A549 (cell line): ENCODE data around the gene SLAMF8. TPM values are rescaled to one million over a fixed set of nuclear protein-coding genes. Genes with fewer than 3 reads are reported as not detected.

Experiments used
- ATAC-seq, 2 experiments: fragments of 200-7000 bp in 1 of 2; fragments of >200 bp in 1 of 2; cut with Nextera tagmentation in 1 of 2; cut with Tn5 transposase in 1 of 2; 3 replicates each; pipeline versions ENCODE4 v1.8.0 to v1.9.1; 2018 to 2020; ENCODE audit warnings: mild to moderate bottlenecking in 1 of 2, moderate library complexity in 1 of 2
- CTCF ChIA-PET: fragments of 300-600 bp; sonication (Branson Sonifier 250); formaldehyde crosslinking; extraction: SDS; loops from one replicate; lab custom pipeline; 2021; ENCODE audit warnings: antibody characterized with exemption, inconsistent platforms; lab: Yijun Ruan, JAX
- POLR2A ChIA-PET: fragments of 350-600 bp; formaldehyde crosslinking; extraction: SDS; loops from one replicate; lab custom pipeline; 2021; ENCODE audit warnings: antibody characterized with exemption, inconsistent platforms; lab: Yijun Ruan, JAX
- DNase-seq, 2 experiments: peaks; one replicate each; pipeline versions ENCODE4 v3.0.0 to v3.0.0-alpha.2; 2011 to 2016; ENCODE audit warnings: low read depth in 1 of 2, low spot score in 1 of 2
- FAIRE-seq: peaks from 2 replicates; lab custom pipeline; 2011; peaks lifted over from hg19 to GRCh38; lab: Jason Lieb, UNC
- H3K27ac ChIP-seq, 2 experiments: fragments of >200 bp; sonication (Bioruptor Twin); formaldehyde crosslinking; 3 replicates each; pipeline ENCODE4 v1.5.1; 2016 to 2017
- H3K4me1 ChIP-seq: fragments of >200 bp; sonication (Bioruptor Twin); formaldehyde crosslinking; 3 replicates; pipeline ENCODE4 v1.6.1; 2016
- H3K4me2 ChIP-seq: fragments of >200 bp; sonication (Bioruptor Twin); formaldehyde crosslinking; 3 replicates; pipeline ENCODE4 v1.6.1; 2016
- H3K4me3 ChIP-seq: fragments of >200 bp; sonication (Bioruptor Twin); formaldehyde crosslinking; 3 replicates; pipeline ENCODE4 v1.5.1; 2016
- H3K9me3 ChIP-seq: fragments of >200 bp; sonication (Bioruptor Twin); formaldehyde crosslinking; 3 replicates; pipeline ENCODE4 v1.6.1; 2016
- CTCF ChIP-seq: fragments of >200 bp; sonication (Bioruptor Twin); formaldehyde crosslinking; IDR thresholded peaks from 3 replicates; pipeline ENCODE4 v1.5.1; 2016
- EHF ChIP-seq: fragments of 250-450 bp; sonication (Bioruptor Pico); IDR thresholded peaks from 2 replicates; pipeline ENCODE4 v1.5.0; 2020; ENCODE audit warnings: mild to moderate bottlenecking
- EP300 ChIP-seq, 2 experiments: fragments of >200 bp; sonication (Bioruptor Twin); formaldehyde crosslinking; IDR thresholded peaks; 2 replicates in 1 of 2; 3 replicates in 1 of 2; pipeline ENCODE4 v1.6.1; 2016 to 2017
- ESRRA ChIP-seq: fragments of 150-350 bp; IDR thresholded peaks from 2 replicates; pipeline ENCODE4 v1.6.1; 2014; ENCODE audit warnings: mild to moderate bottlenecking, low read length, borderline replicate concordance
- FOXS1 ChIP-seq: fragments of 250-450 bp; sonication (Bioruptor Pico); IDR thresholded peaks from 2 replicates; pipeline ENCODE4 v1.5.0; 2020; ENCODE audit warnings: mild to moderate bottlenecking, moderate library complexity
- GATA3 ChIP-seq: IDR thresholded peaks from 2 replicates; pipeline ENCODE4 v1.6.1; 2012; ENCODE audit warnings: borderline replicate concordance
- HES2 ChIP-seq: fragments of >200 bp; sonication (Bioruptor Twin); formaldehyde crosslinking; IDR thresholded peaks from 2 replicates; pipeline ENCODE4 v1.6.1; 2016
- HOXB13 ChIP-seq: fragments of 250-450 bp; sonication (Bioruptor Pico); IDR thresholded peaks from 2 replicates; pipeline ENCODE4 v1.5.0; 2020; ENCODE audit warnings: low read depth, mild to moderate bottlenecking, moderate library complexity
- HOXB5 ChIP-seq: fragments of 250-450 bp; sonication (Bioruptor Pico); IDR thresholded peaks from 2 replicates; pipeline ENCODE4 v1.5.0; 2020; ENCODE audit warnings: mild to moderate bottlenecking, moderate library complexity
- KDM1A ChIP-seq: fragments of 200-600 bp; sonication (generic); IDR thresholded peaks from 2 replicates; pipeline ENCODE4 v1.6.1; 2016; ENCODE audit warnings: low read depth, mild to moderate bottlenecking
- KDM5A ChIP-seq: fragments of 200-600 bp; sonication (generic); IDR thresholded peaks from 2 replicates; pipeline ENCODE4 v1.6.1; 2016; ENCODE audit warnings: antibody characterized with exemption, mild to moderate bottlenecking
- MAFK ChIP-seq: fragments of 450-650 bp; IDR thresholded peaks from 2 replicates; pipeline ENCODE4 v1.6.1; 2014; ENCODE audit not compliant: partially characterized antibody
- MAZ ChIP-seq: fragments of 150-350 bp; IDR thresholded peaks from 2 replicates; pipeline ENCODE4 v1.6.1; 2014; ENCODE audit warnings: antibody characterized with exemption, low read depth, low read length, borderline replicate concordance
- MYC ChIP-seq: IDR thresholded peaks from 2 replicates; pipeline ENCODE4 v1.6.1; 2012; ENCODE audit warnings: mild to moderate bottlenecking, inconsistent platforms, low read length, improper control_type of control experiment, borderline replicate concordance
- NFE2L2 ChIP-seq: fragments of 150-350 bp; conservative IDR thresholded peaks from 2 replicates; pipeline ENCODE4 v1.6.1; 2014; ENCODE audit warnings: low read length
- NR3C1 ChIP-seq: fragments of >200 bp; sonication (Bioruptor Twin); formaldehyde crosslinking; IDR thresholded peaks from 3 replicates; pipeline ENCODE4 v1.6.1; 2017
- PHF8 ChIP-seq: fragments of 200-600 bp; sonication (generic); IDR thresholded peaks from 2 replicates; pipeline ENCODE4 v1.6.1; 2016; ENCODE audit warnings: low read depth, mild to moderate bottlenecking, antibody characterized with exemption, moderate library complexity, borderline replicate concordance
- POLR2AphosphoS2 ChIP-seq: conservative IDR thresholded peaks from 2 replicates; pipeline ENCODE4 v1.6.1; 2012; ENCODE audit warnings: low read length, improper control_type of control experiment, inconsistent platforms
- RARB ChIP-seq: fragments of 250-450 bp; sonication (Bioruptor Pico); IDR thresholded peaks from 2 replicates; pipeline ENCODE4 v1.8.0; 2021; ENCODE audit warnings: mild to moderate bottlenecking, moderate library complexity
- RCOR1 ChIP-seq: fragments of 150-350 bp; IDR thresholded peaks from 2 replicates; pipeline ENCODE4 v1.6.1; 2014; ENCODE audit warnings: antibody characterized with exemption, low read length, low read depth
- REST ChIP-seq: fragments of 200-600 bp; sonication (generic); IDR thresholded peaks from 2 replicates; pipeline ENCODE4 v1.6.1; 2016; ENCODE audit warnings: antibody characterized with exemption, mild to moderate bottlenecking, moderate library complexity
- RNF2 ChIP-seq: fragments of 200-600 bp; sonication (generic); IDR thresholded peaks from 2 replicates; pipeline ENCODE4 v1.6.1; 2016; ENCODE audit warnings: low read depth, mild to moderate bottlenecking, antibody characterized with exemption, moderate library complexity, borderline replicate concordance
- SREBF2 ChIP-seq: fragments of 450-650 bp; IDR thresholded peaks from 2 replicates; pipeline ENCODE4 v1.6.1; 2014; ENCODE audit warnings: mild to moderate bottlenecking, moderate library complexity
- TFCP2L1 ChIP-seq: fragments of 250-450 bp; sonication (Bioruptor Pico); IDR thresholded peaks from 2 replicates; pipeline ENCODE4 v1.5.0; 2021; ENCODE audit warnings: mild to moderate bottlenecking
- TP53 ChIP-seq: fragments of 250-450 bp; sonication (Bioruptor Pico); IDR thresholded peaks from 2 replicates; pipeline ENCODE4 v1.5.0; 2021; ENCODE audit warnings: mild to moderate bottlenecking, moderate library complexity
- ZNF302 ChIP-seq: fragments of 250-450 bp; sonication (Bioruptor Pico); IDR thresholded peaks from 2 replicates; pipeline ENCODE4 v1.9.0; 2021; ENCODE audit warnings: inconsistent platforms, mild to moderate bottlenecking, moderate library complexity
- ZSCAN20 ChIP-seq: fragments of 250-450 bp; sonication (Bioruptor Pico); IDR thresholded peaks from 2 replicates; pipeline ENCODE4 v1.8.0; 2022; ENCODE audit warnings: mild to moderate bottlenecking, moderate library complexity
- WGBS: methylation state at CpG from one replicate; pipeline ENCODE4 v1.1.6; 2017; ENCODE audit errors: missing lambda C conversion rate; 5-methylcytosine and 5-hydroxymethylcytosine counted together
- polyA plus RNA-seq, 4 experiments: library from polyadenylated mRNA; depleted of rRNA in 3 of 4; stranded (reverse); fragments of >200 nt; fragmentation: RNase III in 1 of 4; extraction: RNeasy Plus Mini Kit Qiagen cat#74134 plus additional on column Dnase treatment in 1 of 4; gene quantifications; 2 replicates in 3 of 4; 3 replicates in 1 of 4; pipeline ENCODE4 v1.2.3, GENCODE V29; 2011 to 2017
- TF ChIP-seq, protein P1 (sequence below): fragments of 250-450 bp; sonication (Bioruptor Pico); IDR thresholded peaks from 2 replicates; pipeline ENCODE4 v1.5.0; 2020; ENCODE audit warnings: low read depth, mild to moderate bottlenecking, moderate library complexity
- TF ChIP-seq, protein P2 (sequence below): fragments of 450-650 bp; IDR thresholded peaks from 2 replicates; pipeline ENCODE4 v1.6.1; 2014; ENCODE audit warnings: antibody characterized with exemption
- TF ChIP-seq, protein P3 (sequence below): IDR thresholded peaks from 2 replicates; pipeline ENCODE4 v1.6.1; 2012

Gene SLAMF8
- polyA plus RNA-seq, 2 of the 4 experiments (the other 2 are of a cell fraction): not detected

- 82% methylated on average over 15 of the region's 15 CpGs for WGBS
- H3K4me1 ChIP-seq: 0 out of 3 replicates have a peak, but pooled peaks cover 3% of the 10 kb centered on the region
- ChIA-PET POLR2A (no interaction called here), CTCF (interaction anchor here (1.1 to 5.6 kb wide), 4 partner anchors 17 to 83 kb away, joined by 3 to 62 read pairs (median 10); no protein-coding TSS in a partner anchor)
- no peak for TF ChIP-seq TP53
- no peak for TF ChIP-seq PHF8
- TF ChIP-seq ZNF302 (CRISPR knock-in tag): no peak
- no peak for TF ChIP-seq NR3C1
- TF ChIP-seq MAZ: no peak
- no peak for TF ChIP-seq GATA3
- no peak for TF ChIP-seq HOXB13 (CRISPR knock-in tag)
- TF ChIP-seq, protein P1, sequence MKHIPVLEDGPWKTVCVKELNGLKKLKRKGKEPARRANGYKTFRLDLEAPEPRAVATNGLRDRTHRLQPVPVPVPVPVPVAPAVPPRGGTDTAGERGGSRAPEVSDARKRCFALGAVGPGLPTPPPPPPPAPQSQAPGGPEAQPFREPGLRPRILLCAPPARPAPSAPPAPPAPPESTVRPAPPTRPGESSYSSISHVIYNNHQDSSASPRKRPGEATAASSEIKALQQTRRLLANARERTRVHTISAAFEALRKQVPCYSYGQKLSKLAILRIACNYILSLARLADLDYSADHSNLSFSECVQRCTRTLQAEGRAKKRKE: no peak
- TF ChIP-seq, protein P2, sequence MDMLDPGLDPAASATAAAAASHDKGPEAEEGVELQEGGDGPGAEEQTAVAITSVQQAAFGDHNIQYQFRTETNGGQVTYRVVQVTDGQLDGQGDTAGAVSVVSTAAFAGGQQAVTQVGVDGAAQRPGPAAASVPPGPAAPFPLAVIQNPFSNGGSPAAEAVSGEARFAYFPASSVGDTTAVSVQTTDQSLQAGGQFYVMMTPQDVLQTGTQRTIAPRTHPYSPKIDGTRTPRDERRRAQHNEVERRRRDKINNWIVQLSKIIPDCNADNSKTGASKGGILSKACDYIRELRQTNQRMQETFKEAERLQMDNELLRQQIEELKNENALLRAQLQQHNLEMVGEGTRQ: no peak
- TF ChIP-seq KDM5A: no peak
- no peak for TF ChIP-seq RARB (CRISPR knock-in tag)
- no peak for TF ChIP-seq ESRRA
- no peak for TF ChIP-seq EP300 (IDR thresholded peaks at IDR 0.05)
- no peak for TF ChIP-seq FOXS1 (CRISPR knock-in tag)
- no peak for TF ChIP-seq MYC
- TF ChIP-seq KDM1A: no peak
- TF ChIP-seq CTCF: no peak
- TF ChIP-seq NFE2L2: no peak
- ATAC-seq (no peak), DNase-seq (no peak), FAIRE-seq (no peak)
- no peak overlapping the region for H3K4me3 ChIP-seq
- no peaks in the 10 kb centered on the region for H3K9me3 ChIP-seq
- no peak overlapping the region for H3K27ac ChIP-seq
- H3K4me2 ChIP-seq: no peak overlapping the region
Measured at GRCh38 chr1:159872891-159873290, 46.2 kb downstream of the SLAMF8 start.

DNA sequence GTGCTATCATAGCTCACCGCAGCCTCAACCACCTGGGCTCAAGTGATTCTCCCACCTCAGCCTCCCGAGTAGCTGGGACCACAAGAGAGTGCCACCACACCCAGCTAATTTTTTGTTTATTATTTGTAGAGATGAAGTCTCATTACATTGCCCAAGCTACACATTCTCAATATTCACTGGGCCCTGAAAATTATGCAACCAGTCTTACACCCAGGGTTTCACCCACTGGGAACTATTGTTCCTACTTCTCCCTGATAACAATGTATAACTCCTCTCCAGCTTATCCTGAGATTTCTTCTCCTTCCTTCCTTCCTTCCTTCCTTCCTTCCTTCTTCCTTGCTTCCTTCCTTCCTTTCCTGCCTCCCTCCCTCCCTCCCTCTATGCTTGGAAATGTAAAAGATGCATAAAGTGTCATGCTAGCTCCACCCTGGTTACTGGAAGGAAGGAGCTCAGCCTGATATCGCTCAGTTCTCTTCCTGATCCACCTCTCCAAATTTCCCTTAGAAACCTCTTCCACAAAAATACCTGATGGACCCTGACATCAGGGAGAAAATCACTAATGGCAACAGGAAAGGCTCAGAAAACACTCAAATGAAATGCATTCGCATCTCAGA lies 47.0 kb downstream of the SLAMF8 start:
- DNase-seq: no peak
- POLR2A ChIA-PET: no interaction called here
- Histone ChIP-seq H3K27ac (no peak overlapping the region), H3K4me2 (no peak overlapping the region), H3K4me1 (0 out of 3 replicates have a peak, but pooled peaks cover 3% of the 10 kb centered on the region), H3K4me3 (no peak overlapping the region), H3K9me3 (no peaks in the 10 kb centered on the region)
- WGBS: 75% methylated on average over 4 of the region's 4 CpGs
- CTCF ChIA-PET: interaction anchor here (0.7 to 5.6 kb wide), 4 partner anchors 17 to 134 kb away, joined by 3 to 62 read pairs (median 9); no protein-coding TSS in a partner anchor
- TF ChIP-seq KDM1A: no peak
- TF ChIP-seq RNF2: no peak
- no peak for TF ChIP-seq POLR2AphosphoS2
- TF ChIP-seq SREBF2: no peak
- no peak for TF ChIP-seq ZSCAN20 (CRISPR knock-in tag)
- no peak for TF ChIP-seq HOXB5
- no peak for TF ChIP-seq TFCP2L1 (CRISPR knock-in tag)
- TF ChIP-seq, protein P3, sequence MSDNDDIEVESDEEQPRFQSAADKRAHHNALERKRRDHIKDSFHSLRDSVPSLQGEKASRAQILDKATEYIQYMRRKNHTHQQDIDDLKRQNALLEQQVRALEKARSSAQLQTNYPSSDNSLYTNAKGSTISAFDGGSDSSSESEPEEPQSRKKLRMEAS: no peak
- no peak for TF ChIP-seq HES2
- TF ChIP-seq RCOR1: no peak
- TF ChIP-seq PHF8: no peak
- TF ChIP-seq REST: no peak
- TF ChIP-seq MAFK: no peak
- no peak for TF ChIP-seq EHF (CRISPR knock-in tag)
- ATAC-seq: no peak
- no peak for FAIRE-seq
